ENCODE measurements around the gene GIT1. TPM values are rescaled to one million over a fixed set of nuclear protein-coding genes. Genes with fewer than 3 reads are reported as not detected.

The GIT1 gene
- total and polyA plus RNA-seq, 2 of the 13 experiments (the other 11 are each of a cell fraction or from before 2014, with no cell fraction given): 14.2 to 30.8 TPM

- peak; percentile 53; the same call in 1 of the 2 replicates for TF ChIP-seq RXRA (CRISPR knock-in tag; IDR thresholded peaks at IDR 0.05)
- TF ChIP-seq ZNF660 (CRISPR knock-in tag; IDR thresholded peaks at IDR 0.05; ENCODE audit: borderline replicate concordance, low read depth): no peak
- no peak for TF ChIP-seq ZNF326 (CRISPR knock-in tag; IDR thresholded peaks at IDR 0.05; ENCODE audit: borderline replicate concordance)
- peak; percentile 73 to 82; a peak in 2 of 4 replicates for TF ChIP-seq HMGXB4 (CRISPR knock-in tag; IDR thresholded peaks at IDR 0.05; ENCODE audit: borderline replicate concordance in 1 of 2, low read depth in 1 of 2)
- TF ChIP-seq MYC (CRISPR knock-in tag; IDR thresholded peaks at IDR 0.05; ENCODE audit: borderline replicate concordance): 0 out of 2 replicates have a peak, but pooled peaks have one; percentile 12
- no peak for TF ChIP-seq SMAD1 (CRISPR knock-in tag; IDR thresholded peaks at IDR 0.05; ENCODE audit: borderline replicate concordance, low read depth)
- TF ChIP-seq ZBTB10 (CRISPR knock-in tag; IDR thresholded peaks at IDR 0.05; ENCODE audit: borderline replicate concordance): no peak; the same call in 1 of the 2 replicates
- no peak for TF ChIP-seq ZNF281 (CRISPR knock-in tag; IDR thresholded peaks at IDR 0.05; ENCODE audit: borderline replicate concordance)
- TF ChIP-seq NFE2L2 (IDR thresholded peaks at IDR 0.05; ENCODE audit: low read length): no peak
- no peak for TF ChIP-seq HNRNPK (IDR thresholded peaks at IDR 0.05; ENCODE audit: low read depth, low read length, poor library complexity, severe bottlenecking)
- 0 out of 2 replicates have a peak, but pooled peaks have one; percentile 16 for TF ChIP-seq ZNF546 (CRISPR knock-in tag; conservative IDR thresholded peaks at IDR 0.05)
- no peak for TF ChIP-seq ATM (IDR thresholded peaks at IDR 0.05; ENCODE audit: borderline replicate concordance)
- no peak for TF ChIP-seq NR2F1 (CRISPR knock-in tag; IDR thresholded peaks at IDR 0.05)
- TF ChIP-seq IRF1 (CRISPR knock-in tag; IDR thresholded peaks at IDR 0.05; ENCODE audit: low read depth): no peak
- no peak for TF ChIP-seq ZNF414 (CRISPR knock-in tag; IDR thresholded peaks at IDR 0.05)
- no peak for TF ChIP-seq MAZ (IDR thresholded peaks at IDR 0.05; ENCODE audit: borderline replicate concordance, low read depth, low read length)
- TF ChIP-seq MAZ (CRISPR knock-in tag; IDR thresholded peaks at IDR 0.05; ENCODE audit: low read depth): peak; percentile 54; the same call in 1 of the 2 replicates
- no peak for TF ChIP-seq CBX5 (CRISPR knock-in tag; IDR thresholded peaks at IDR 0.05; ENCODE audit: borderline replicate concordance)
Observed at GRCh38 chr17:29565643-29566472, 23.6 kb downstream of the GIT1 start (continued).
